HG03045 (cell line): ENCODE data around the gene PLEK.
"Not testable (repeated sequence)": the region's sequence is repeated elsewhere in the genome, so short reads cannot be mapped to it uniquely, and the experiment has no call there.

Experiments used
- ATAC-seq: cut with Tn5 transposase; IDR thresholded peaks from one replicate; pipeline ENCODE4 v1.9.1; 2021; ENCODE audit warnings: mild to moderate bottlenecking, moderate library complexity; ENCODE audit not compliant: unreplicated experiment

PLEK gene

DNA sequence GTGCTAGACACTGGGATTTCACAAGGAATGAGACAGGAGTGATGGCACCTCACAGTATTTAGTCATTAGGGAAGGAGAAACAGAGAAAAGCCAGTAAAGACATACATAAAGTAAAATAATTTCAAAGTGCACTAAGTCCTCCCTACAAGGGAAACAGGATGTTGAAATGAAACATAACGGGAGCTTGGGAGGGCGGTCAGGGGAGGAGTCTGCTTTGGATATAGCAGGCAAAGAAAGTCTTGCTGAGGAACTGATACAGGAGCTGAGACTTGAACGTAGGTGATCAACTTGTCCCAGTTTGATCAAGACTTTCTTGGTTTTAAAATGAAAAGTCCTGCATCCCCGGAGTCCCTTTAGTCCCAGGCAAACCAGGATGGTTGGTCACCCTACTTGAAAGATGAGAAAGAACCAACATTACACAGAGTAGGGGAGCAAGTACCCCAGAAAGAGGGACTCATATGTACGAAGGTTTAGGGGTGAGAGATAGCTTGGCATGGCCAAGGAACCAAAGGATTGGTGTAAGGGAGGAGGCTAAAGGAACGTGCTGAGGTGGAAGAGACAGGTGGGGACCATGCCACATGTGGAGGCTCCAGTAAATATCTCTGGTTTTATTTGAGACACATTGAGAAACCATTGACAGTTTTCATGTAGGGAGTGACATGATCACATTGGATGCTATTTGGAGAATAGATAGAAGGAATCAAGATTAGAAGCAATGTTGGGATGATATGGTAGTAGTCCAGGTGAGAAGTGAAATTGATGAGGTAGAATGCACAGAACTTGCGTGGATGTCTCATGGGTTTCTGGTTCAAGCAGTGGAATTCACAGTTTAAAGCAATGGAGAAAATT lies 73.6 kb downstream of the PLEK start:
- no peak for ATAC-seq

DNA sequence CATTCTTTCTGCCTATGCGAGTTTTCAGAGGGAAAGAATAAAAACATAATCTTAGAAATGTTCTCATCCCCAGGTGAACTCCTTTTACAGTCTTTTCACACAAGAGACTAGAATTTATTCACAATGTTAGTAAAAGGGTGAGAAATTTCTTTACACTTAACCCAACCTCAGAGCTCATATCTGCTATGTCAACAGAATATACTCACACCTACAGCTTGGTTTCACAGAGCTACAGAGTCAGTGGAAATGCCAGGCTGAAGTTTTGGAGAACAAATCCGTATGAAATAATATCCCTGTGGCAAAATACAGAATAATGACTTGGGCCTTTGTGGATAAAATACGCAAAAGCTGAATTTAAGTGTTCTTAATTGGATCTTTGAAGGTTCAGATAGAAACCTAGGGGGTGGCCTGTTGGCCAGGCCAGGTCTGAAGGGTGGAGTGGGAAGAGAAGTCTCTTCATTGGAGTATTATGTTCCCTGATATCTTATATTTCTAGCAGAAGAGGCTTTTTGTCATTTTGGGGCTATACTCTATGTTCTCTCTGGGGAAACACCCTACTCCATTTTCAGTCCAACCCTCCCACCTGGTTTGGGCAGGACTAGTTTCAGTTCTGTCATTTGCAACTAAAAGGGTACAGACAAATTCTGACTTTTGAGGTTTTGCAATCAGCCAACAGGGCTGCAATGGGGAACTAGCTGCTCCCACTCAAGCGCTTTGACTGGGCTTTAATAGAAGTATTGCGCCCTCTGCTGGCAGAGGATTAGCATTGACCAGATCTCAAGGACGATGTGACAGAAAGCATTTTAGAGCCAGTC lies 76.3 kb downstream of the PLEK start:
- ATAC-seq = peak; percentile 98

DNA sequence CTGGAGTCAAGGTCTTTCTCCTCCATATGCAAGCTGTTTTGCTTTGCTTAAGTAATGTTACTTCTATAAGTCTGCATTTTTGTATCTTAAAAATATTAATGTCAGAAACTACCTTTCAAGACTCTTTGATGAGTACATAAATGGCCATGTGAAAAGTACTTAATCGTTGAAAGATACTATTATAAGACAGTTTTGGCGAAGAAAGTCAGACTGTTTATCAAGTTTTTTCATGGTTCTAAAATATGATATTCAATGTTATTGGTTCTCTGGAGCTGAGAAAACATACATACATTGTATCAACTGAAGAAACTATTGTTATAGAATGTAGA lies 76.9 kb downstream of the PLEK start:
- ATAC-seq = no peak

GRCh38 chr2:68446425-68446824 lies 81.3 kb downstream of the PLEK start:
- not testable (repeated sequence) for ATAC-seq
